EL (cell line): ENCODE results near the gene COX10.
"Not testable (repeated sequence)": the region's sequence is repeated elsewhere in the genome, so short reads cannot be mapped to it uniquely, and the experiment has no call there.

Experiments used
- DNase-seq: peaks from one replicate; pipeline ENCODE4 v3.0.0-alpha.2; 2016

The COX10 gene

DNA sequence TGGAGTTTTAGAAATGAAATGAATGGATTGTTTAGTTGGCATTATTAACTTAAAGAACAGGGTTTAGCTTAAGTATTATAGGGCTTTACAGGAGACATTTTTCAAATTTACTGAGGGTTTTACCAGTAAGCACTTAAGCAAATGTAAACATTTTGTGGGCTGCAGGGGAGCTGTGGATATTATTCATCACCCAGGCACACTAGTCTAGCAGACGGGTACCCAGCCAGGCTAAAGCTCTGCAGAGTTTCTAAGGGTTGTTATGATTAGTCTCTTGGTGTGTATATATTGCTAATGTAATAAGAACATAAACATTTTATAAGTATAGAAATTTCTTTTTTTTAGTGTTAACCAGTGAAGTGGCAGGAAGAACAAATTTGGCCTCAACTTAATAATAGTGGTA, 110.6 kb downstream of the COX10 start:
- DNase-seq = not testable (repeated sequence)

DNA sequence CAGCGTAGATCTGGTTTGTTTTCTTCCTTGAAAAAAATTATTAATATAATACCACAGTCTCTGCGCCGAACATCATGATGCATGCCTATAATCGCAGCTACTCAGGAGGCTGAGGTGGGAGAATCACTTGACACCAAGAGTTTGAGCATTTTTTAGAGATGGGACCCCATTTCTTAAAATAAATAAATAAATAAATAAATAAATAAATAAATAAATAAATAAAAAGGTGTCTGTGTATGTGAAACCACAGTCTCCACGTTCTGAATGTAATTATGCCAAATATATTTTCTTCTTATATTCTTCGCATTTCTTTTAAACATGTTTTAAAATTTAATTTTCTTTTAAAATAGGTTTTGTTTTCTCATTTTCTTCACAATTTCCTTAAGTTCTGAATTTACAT, 112.8 kb downstream of the COX10 start:
- DNase-seq = not testable (repeated sequence)

DNA sequence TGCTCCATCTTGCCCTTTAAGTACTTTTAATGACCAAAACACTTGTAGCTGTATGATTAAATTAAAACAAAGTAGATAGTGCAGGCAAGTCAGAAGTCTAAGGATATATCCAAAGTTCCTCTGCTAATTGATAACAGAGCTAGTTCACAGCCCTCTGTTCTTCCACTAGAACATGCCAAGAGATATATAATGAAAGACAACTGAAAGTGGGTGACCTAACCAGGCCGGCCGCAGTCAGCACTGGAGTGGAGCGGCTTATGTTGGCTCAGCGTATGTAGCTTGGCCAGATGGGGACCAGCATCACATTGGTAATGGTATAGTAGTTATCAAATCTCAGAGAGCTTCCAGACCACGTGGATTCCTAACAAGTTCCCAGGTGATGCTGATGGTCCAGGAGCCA, 115.2 kb downstream of the COX10 start:
- not testable (repeated sequence) for DNase-seq

DNA sequence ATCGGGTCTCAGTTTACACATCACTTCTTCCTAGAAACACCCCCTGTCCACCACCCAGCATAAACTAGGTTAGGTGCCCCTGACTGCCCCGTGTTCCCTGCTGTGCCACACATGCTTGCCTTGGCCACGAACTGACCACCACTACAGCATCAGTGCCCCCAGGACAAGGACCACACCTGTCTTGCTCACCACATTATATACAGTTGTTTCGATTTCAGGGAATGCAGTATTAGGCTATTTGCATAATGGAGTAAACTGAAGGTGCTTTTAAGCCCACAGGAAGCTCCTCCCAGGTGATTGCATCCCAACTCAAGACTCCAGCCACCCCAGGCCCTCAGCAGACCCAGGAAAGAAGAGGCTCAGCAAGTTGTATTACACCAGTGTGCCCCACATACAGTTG, 117.1 kb downstream of the COX10 start:
- not testable (repeated sequence) for DNase-seq

DNA sequence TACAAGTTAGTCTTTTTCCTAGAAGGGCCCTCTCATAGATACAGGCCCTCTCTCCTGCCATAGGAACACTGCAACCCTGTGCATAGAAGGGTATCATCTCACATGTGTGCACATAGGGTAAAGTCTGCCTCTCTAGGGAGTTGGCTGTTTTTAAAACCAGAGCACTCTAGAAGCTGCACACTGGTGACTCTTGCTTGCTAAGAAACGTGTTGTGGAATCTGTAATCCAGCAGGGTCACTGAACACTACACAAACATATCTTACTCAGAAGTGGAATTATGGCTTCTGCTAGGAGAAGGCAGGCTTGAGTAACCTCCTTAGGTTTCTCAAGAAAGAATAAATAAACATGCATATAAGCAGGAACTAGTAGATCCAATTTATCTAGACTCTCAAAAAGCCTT, 121.5 kb downstream of the COX10 start:
- DNase-seq = not testable (repeated sequence)

- not testable (repeated sequence) for DNase-seq
These were observed 122.2 kb downstream of the COX10 start for GRCh38 chr17:14191469-14191868.

DNA sequence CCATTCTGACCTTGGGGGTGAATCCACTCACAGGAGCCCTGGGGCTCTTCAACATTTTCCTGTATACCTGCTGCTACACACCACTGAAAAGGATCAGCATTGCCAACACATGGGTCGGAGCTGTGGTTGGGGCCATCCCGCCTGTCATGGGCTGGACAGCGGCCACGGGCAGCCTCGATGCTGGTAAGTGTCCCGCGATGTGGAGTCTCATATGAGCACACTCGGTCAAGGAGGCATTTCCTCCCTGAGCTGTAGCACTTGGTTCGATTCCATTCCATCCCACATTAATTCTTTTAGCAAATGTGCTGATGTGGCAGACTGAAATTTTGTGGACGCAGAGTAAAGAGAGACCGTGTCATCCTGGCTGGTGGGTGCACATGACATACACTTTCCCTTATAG, 122.7 kb downstream of the COX10 start:
- not testable (repeated sequence) for DNase-seq

GRCh38 chr17:14192636-14193344, 123.5 kb downstream of the COX10 start:
- DNase-seq = not testable (repeated sequence)

GRCh38 chr17:14196377-14196997, 127.2 kb downstream of the COX10 start:
- no peak for DNase-seq

DNA sequence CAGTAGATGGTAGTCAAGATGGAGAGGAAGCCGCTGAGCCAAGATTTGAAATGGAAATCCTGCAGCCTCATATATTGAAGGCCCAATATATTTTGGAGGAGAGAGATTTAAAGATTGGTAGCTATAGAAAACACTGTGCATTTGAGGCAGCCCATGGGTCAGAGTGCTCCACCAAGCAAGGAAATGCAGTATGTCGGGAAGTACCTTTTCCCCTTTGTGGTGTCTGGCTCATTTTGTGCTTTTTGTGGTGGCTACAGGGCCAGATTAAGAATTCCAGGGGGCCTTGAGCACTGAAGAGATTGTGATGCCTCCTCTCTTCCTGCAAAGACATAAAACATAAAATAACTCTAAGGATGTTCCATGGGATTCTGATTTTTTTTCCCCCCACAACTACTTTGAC, 127.8 kb downstream of the COX10 start:
- DNase-seq = no peak

DNA sequence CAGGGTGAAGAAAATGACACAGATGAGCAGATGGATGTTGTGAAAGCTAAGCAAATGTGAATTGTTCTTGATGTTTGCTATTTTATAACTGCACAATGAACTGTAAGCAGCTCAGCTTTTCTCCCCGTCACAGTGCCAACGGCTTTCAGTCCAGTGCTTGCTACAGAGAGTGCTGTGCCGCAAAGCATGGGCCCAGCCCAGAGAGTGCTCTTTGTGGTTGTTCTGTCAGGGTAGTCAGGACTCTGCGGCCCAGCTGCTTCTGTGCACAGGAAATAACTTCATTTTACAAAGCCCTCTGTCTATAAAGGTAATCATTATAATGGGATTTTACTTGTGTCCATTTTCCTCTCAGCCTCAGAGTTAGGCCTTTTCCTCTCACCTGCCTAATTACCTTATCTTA, 128.3 kb downstream of the COX10 start:
- DNase-seq = no peak

DNA sequence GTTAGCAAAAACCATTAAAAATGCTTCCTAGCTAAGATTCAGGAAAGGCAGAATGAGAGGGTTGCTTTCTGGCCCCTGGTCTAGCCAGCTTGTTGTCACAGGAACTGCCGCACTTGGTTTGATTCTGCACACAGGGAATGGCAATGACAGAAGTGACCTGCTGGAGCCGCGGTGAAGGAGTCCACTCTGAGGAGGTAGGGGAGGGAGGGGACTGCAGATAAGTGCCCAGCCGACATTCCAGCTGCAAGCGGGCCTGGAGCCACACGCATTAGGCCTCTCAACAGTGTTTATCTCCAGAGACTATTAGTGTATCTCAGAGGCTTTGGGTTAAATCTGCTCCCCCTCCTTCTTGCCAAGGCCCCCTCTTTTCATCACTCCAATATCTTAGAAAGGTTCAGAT, 128.7 kb downstream of the COX10 start:
- no peak for DNase-seq

GRCh38 chr17:14198575-14198974, 129.3 kb downstream of the COX10 start:
- no peak for DNase-seq

DNA sequence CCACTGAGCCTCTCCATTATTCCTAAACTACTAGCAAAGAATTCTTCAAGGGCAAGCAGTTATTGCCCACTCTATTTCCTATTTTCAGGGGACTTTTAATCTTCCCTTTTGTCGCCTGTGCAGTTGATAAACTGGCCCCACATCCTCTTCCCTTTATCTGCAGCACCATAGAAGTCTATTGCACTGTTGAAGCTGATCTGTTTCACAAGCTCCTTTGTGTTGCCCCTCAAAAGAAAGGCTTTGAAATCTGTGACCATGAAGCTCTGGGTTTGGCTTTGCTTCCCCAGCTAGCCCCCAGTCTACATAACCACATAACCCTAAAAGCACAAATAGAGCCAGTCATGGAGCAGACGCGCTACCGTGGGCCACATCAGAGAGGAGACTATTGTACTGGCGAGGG, 130.3 kb downstream of the COX10 start:
- no peak for DNase-seq

GRCh38 chr17:14200354-14200753, 131.1 kb downstream of the COX10 start:
- no peak for DNase-seq

DNA sequence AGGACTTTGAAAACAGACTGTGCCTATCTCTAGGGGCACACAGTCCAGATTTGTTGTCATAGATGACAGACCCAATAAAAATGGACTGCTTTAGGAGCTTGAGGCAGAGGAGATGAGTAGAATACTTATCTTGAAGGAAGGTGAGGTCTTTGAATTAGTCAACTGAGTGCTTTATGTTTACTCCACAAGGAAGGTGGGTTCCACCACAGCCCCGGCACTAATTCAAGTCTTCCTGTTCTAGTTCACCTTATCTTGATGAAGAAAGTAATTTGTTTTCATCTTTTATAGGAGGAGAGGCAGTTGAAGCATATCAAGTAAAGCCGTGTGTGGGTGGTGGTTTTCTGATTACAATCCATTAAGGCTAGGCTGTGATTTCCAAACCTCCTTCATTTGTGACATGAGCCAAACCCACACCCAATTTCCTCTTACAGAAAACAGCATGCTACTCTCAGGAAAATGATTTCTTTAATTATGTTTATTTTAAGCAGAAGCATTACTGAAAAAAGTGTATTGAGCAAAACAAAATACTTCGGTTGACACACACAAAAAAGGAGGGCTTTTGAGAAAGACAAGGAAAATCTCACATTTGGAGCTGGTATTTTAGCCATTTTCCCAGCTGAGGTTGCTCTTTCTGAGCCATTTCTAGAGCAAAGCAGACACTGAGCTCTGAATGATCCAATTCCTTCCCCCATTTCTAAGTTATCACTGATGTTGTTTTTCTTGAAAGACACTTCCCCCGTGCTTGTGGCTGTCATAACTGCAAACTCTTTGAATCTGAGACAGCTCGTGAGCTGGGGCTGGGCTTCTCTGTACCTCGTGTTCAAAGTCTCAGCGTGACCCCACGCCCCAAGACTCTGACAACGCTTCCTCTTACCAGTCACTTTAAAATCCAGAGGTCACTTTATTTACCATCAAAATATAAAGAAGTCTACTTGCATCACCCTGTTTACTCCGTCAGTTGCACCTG, 132.0 kb downstream of the COX10 start:
- DNase-seq = no peak

DNA sequence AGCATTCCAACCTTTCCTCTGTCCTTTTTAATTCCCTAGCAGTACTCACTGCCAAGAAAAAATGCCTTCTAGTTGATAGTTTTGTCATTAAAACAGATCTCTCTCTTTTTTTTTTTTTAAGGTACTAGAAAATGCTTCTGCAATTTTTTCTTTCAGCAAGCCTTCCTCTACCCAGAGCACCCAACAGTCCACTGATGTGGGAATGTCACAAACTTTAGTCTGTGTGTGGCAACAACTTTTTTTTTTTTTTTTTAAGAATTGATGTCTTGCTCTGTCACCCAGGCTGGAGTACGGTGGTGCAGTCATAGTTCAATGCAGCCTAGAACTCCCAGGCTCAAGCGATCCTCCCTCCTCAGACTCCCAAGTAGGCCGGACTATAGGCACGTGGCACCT, 132.7 kb downstream of the COX10 start:
- DNase-seq = no peak

DNA sequence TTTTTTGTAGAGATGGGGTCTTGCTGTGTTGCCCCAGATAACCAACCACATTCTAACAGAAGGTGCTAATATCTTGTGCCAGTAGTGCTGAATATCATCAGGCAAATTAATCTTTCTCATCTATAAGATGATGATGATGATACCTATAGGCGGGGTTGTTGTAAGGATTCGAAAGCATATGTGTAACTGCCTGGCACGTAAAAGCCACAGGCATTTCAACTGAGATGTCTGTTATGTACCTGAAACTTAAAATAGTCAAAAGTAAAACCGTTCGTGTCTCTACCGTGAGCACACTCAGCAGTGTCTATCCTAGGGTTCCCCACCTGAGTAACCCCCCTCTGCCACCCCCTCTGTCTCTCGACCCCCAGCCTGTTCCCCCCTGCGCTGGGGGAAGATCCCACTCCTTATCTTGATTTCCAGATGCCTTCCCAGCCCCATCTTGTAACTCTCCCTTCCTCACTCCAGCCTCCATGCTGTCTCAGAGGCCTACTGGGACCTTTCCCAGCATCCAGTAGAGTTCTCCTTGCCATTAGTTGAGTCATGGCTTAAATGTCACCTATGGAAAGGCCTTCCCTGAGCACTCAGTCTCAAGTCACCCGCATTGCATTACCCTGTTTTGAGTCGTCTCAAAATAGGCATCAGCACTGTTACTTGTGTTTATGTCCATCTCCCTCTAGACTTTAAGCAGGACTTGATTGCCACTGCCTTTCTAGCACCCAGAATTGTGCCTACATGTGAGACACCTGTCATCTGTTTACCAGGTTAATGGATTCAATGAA, 133.3 kb downstream of the COX10 start:
- DNase-seq = no peak

DNA sequence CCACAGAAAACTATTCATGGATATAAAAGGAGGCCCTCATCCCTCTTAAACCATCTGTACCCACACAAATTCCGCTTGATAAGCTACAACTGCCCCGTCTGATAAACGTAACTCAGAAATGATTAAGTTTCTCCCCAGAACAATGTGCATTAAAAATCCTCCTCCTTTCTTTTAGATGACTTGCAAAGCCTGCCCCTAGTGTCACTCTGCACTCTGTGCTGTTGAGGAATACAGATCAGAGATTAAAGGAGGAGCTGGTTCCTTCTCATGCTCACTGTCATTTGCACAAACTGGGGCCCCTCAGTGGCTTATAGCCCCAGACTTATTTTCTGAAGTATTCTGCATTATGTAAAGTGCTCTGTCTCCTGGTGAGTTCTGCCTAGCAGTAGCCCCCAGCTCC, 134.1 kb downstream of the COX10 start:
- no peak for DNase-seq

DNA sequence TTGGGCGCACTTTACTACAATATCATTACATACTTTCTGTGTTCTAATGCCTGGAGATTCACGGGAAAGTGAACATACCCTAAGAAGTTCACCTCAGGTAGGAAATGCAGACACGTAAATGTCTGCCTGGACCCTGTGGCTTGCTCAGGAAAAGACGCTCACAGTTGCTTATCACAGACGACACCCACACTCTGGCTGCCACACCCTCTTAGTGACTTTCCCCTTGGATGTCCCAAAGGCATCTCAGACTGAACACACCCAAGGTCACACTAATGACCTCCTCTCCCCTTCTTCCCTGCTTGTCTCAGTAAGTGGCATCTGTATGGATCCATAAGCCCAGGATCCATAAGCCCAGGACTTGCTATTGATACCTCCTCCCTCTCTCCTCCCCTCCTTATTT, 134.8 kb downstream of the COX10 start:
- DNase-seq = no peak

- DNase-seq = no peak
These were observed 135.2 kb downstream of the COX10 start for GRCh38 chr17:14204546-14204945.

DNA sequence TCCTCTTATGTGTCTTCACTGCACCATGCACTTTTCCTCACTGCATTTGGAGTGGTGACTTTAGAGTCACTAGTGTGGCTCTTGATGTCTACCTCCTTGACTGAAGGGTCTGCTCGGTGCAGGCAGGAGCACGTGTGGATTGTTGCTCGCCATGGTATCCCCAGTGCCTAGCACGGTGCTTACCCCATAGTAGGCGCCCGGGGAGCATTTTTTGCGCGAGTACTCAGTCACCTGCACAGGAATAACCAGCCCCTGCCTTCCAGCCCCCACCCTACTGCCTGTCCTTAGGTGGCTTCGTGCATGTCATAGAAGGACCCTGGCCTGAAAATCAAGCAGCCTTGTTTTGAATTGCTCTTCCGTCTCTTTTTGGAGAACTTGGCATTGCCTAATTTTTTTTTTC, 136.1 kb downstream of the COX10 start:
- no peak for DNase-seq

DNA sequence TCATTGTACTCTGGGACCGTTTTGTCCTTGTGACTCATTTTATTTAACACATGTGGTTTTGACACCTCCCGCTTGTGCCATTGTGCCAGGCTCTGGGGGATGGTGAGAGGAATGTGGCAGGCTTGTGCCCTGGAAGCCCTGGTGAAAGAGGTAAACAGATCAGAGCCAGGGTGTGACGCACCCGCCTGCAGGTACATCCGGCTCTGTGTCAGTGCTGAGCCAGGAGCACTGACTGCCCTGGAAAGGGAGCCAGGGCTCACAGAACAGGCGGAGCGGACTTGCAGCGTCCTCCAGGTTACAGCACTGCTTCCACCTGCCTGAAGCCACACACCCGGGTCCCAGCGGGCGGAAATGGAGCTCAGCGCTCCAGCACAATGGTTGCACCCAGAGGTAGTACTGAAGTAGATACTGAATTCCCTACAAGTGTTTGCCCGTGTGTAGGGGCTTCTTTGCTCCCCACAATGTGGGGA, 136.7 kb downstream of the COX10 start:
- no peak for DNase-seq
